ENCODE measurements around the gene ALDOB. TPM values are rescaled to one million over a fixed set of nuclear protein-coding genes. Genes with fewer than 3 reads are reported as not detected.
A peak's percentile ranks its signal among the peaks of the same experiment; 100 is the strongest.

ALDOB gene
- total RNA-seq, 4 donors from 2014 or later, result 1.1 to 43.3 (median 2.0) TPM

DNA sequence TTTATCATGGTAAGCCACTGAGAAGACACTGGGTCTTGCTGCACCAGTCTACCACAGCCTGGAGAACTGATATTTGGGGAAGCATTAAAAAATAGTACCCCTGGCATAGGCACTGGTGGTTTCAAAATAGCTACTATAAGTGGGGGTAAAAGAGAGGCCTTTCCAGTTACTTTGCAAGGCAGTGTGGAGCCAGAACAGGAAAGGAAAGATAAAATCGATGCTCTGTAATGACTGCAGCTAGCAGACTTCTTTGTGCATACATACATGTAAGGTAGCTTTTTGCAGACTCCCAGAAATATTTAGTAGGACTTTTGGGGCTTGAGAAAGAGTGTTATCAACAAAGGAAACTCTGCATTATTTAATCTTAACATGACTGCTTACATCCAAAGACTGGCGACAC is 31.3 kb upstream of the ALDOB start:
- WGBS, result 82% methylated on average over 2 of the region's 2 CpGs
- H3K27me3 ChIP-seq, result no peaks in the 10 kb centered on the region
- no peaks in the 10 kb centered on the region for H3K36me3 ChIP-seq
- no peak overlapping the region for H3K4me3 ChIP-seq
- DNase-seq (ENCODE audit: low spot score in 2 of 2), result no peak
- H3K4me1 ChIP-seq, result peaks cover 9% of the 10 kb centered on the region
- no peak overlapping the region for H3K27ac ChIP-seq
- no peaks in the 10 kb centered on the region for H3K9me3 ChIP-seq
- TF ChIP-seq POLR2AphosphoS5 (IDR thresholded peaks at IDR 0.05) (no peak), POLR2A (IDR thresholded peaks at IDR 0.05) (no peak), EP300 (IDR thresholded peaks at IDR 0.05) (no peak)
- TF ChIP-seq, protein P1, sequence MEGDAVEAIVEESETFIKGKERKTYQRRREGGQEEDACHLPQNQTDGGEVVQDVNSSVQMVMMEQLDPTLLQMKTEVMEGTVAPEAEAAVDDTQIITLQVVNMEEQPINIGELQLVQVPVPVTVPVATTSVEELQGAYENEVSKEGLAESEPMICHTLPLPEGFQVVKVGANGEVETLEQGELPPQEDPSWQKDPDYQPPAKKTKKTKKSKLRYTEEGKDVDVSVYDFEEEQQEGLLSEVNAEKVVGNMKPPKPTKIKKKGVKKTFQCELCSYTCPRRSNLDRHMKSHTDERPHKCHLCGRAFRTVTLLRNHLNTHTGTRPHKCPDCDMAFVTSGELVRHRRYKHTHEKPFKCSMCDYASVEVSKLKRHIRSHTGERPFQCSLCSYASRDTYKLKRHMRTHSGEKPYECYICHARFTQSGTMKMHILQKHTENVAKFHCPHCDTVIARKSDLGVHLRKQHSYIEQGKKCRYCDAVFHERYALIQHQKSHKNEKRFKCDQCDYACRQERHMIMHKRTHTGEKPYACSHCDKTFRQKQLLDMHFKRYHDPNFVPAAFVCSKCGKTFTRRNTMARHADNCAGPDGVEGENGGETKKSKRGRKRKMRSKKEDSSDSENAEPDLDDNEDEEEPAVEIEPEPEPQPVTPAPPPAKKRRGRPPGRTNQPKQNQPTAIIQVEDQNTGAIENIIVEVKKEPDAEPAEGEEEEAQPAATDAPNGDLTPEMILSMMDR (IDR thresholded peaks at IDR 0.05), result no peak

DNA sequence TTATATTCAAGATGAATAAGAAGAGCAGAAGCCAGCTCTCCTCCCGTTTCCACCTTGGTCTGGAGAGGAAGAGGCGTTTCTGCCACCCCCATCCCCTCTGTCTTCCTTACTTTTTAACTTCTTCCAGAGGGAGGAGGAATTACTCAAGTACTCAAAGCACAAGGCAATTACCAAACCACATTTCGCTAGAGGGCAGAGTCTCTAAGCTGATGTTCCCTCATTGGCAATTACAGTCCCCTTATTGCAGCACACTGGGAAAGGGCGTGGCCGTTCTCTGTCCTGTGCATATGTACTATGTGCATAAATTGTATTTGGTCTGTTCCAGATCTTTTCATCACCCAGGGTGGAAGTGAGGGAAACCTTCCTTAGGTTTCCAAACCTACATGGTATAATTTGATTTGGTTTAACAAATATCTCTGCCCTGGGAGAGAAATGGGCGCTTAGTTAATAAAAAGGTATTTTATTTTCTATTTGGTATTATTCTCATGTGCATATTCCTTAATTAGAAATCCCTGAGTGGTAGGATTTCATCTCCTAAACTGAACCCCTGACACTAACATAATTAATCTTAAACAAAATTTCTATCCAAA is 29.8 kb upstream of the ALDOB start:
- Histone ChIP-seq H3K4me1 (peaks cover 9% of the 10 kb centered on the region), H3K27ac (no peak overlapping the region), H3K4me3 (no peak overlapping the region), H3K27me3 (no peaks in the 10 kb centered on the region), H3K9me3 (no peaks in the 10 kb centered on the region), H3K36me3 (no peaks in the 10 kb centered on the region)
- DNase-seq (ENCODE audit: low spot score in 2 of 2), result no peak
- no peak for TF ChIP-seq EP300 (IDR thresholded peaks at IDR 0.05)
- no peak for TF ChIP-seq POLR2A (IDR thresholded peaks at IDR 0.05)
- TF ChIP-seq, protein P1 (IDR thresholded peaks at IDR 0.05), result peak in 1 of 2 donors; percentile 40
- peak in 1 of 3 donors; percentile 50 for TF ChIP-seq POLR2AphosphoS5 (IDR thresholded peaks at IDR 0.05)
- WGBS, result 23% methylated on average over 6 of the region's 6 CpGs

DNA sequence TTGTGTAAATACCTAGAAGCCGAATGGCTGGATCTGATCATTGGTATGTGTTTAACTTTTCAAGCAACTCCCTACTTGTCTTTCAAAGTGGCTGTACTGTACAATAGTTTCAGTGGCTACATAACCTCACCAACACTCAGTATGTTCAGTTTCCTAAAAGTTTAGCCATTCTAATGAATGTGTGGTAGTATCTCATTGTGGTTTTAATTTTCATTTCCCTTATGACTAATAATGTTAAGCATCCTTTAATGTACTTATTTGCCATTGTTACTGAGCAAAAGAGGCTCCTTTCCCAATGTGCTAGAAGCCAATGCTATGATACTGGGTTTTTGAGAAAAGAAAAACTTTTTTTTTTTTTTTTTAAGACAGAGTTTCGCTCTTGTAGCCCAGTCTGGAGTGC is 27.8 kb upstream of the ALDOB start:
- H3K9me3 ChIP-seq, result no peaks in the 10 kb centered on the region
- no peak overlapping the region for H3K4me3 ChIP-seq
- no peak overlapping the region for H3K27ac ChIP-seq
- H3K36me3 ChIP-seq, result no peaks in the 10 kb centered on the region
- TF ChIP-seq POLR2AphosphoS5 (IDR thresholded peaks at IDR 0.05) (no peak), POLR2A (IDR thresholded peaks at IDR 0.05) (no peak), EP300 (IDR thresholded peaks at IDR 0.05) (no peak)
- TF ChIP-seq, protein P1 (IDR thresholded peaks at IDR 0.05), result no peak
- 86% methylated on average over 2 of the region's 2 CpGs for WGBS
- H3K27me3 ChIP-seq, result no peaks in the 10 kb centered on the region
- no peak for DNase-seq (ENCODE audit: low spot score in 2 of 2)
- H3K4me1 ChIP-seq, result peaks cover 9% of the 10 kb centered on the region

DNA sequence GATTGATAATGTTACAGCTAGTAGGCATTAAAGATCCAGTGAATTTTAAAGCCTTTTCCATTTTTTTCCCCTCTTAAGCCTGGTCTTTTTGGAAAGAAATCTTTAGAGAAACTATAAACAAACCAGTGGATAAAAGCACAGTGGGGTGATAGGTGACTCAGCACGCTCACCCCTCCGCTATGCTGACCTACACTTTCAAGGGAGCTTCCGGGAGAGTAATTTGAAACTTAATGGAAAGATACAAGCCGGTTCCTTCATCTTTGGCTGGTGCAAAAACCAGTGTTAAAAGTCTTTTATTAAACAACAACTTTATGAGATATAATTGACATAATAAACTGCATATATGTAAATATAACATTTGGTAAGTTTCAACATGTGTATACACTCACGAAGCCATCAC is 27.0 kb upstream of the ALDOB start:
- peaks cover 9% of the 10 kb centered on the region for H3K4me1 ChIP-seq
- no peak for TF ChIP-seq EP300 (IDR thresholded peaks at IDR 0.05)
- TF ChIP-seq, protein P1 (IDR thresholded peaks at IDR 0.05), result no peak
- no peak for TF ChIP-seq POLR2AphosphoS5 (IDR thresholded peaks at IDR 0.05)
- DNase-seq (ENCODE audit: low spot score in 2 of 2), result no peak
- no peaks in the 10 kb centered on the region for H3K36me3 ChIP-seq
- H3K27me3 ChIP-seq, result no peaks in the 10 kb centered on the region
- H3K9me3 ChIP-seq, result no peaks in the 10 kb centered on the region
- no peak overlapping the region for H3K27ac ChIP-seq
- WGBS, result 75% methylated on average over 5 of the region's 5 CpGs
- no peak overlapping the region for H3K4me3 ChIP-seq

DNA sequence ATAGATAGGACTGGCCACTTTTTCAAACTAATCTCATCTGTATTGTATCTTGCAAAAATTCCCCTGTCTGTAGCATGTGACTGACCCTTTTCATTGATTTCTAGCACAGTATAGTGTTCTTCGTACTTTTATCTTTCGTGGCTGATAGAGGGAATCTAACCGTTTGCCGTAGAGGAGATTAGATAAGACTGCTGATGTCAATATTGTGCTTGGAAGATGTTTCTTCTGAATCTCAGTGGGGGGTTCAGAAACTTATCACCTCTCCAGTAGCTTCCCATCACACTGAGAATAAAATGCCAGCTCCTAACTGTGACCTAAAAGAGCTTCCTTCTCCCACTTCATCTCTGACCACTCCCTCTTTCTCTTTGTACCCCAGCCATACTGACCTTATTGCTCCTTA is 25.4 kb upstream of the ALDOB start:
- TF ChIP-seq POLR2A (IDR thresholded peaks at IDR 0.05), result no peak
- peaks cover 9% of the 10 kb centered on the region for H3K4me1 ChIP-seq
- no peak for DNase-seq (ENCODE audit: low spot score in 2 of 2)
- H3K27ac ChIP-seq, result no peak overlapping the region
- H3K36me3 ChIP-seq, result no peaks in the 10 kb centered on the region
- H3K9me3 ChIP-seq, result no peaks in the 10 kb centered on the region
- 90% methylated on average over 4 of the region's 4 CpGs for WGBS
- no peak overlapping the region for H3K4me3 ChIP-seq
- no peaks in the 10 kb centered on the region for H3K27me3 ChIP-seq
